Caki2 (cell line): Measurements from ENCODE around the gene PLK5. TPM values are rescaled to one million over a fixed set of nuclear protein-coding genes. Genes with fewer than 3 reads are reported as not detected.

Experiments
- DNase-seq: peaks from one replicate; pipeline ENCODE4 v3.0.0-alpha.2; 2015; ENCODE audit warnings: low read depth
- in situ Hi-C: cut with HindIII; loops from 2 replicates; pipeline ENCODE4 v1.10.0; 2016; ENCODE audit warnings: low sequenced_read_pairs, low pct_unique_long_range_greater_than_20kb, mixed read lengths
- total RNA-seq: library from RNA; depleted of rRNA; stranded (reverse); fragments of >200 nt; shearing (Covaris generic); gene quantifications from 2 replicates; pipeline ENCODE4 v1.2.3, GENCODE V29; 2014; ENCODE audit warnings: low replicate concordance; rRNA removed

PLK5 gene
- total RNA-seq, 1 experiment from 2014 or later, result not detected

- in situ Hi-C loops, result no loop called here
- no peak for DNase-seq
These were observed 57.1 kb downstream of the PLK5 start for GRCh38 chr19:1580957-1581356.

- no peak for DNase-seq
- in situ Hi-C loops, result no loop called here
These were observed 58.3 kb downstream of the PLK5 start for GRCh38 chr19:1582201-1582600.

DNA sequence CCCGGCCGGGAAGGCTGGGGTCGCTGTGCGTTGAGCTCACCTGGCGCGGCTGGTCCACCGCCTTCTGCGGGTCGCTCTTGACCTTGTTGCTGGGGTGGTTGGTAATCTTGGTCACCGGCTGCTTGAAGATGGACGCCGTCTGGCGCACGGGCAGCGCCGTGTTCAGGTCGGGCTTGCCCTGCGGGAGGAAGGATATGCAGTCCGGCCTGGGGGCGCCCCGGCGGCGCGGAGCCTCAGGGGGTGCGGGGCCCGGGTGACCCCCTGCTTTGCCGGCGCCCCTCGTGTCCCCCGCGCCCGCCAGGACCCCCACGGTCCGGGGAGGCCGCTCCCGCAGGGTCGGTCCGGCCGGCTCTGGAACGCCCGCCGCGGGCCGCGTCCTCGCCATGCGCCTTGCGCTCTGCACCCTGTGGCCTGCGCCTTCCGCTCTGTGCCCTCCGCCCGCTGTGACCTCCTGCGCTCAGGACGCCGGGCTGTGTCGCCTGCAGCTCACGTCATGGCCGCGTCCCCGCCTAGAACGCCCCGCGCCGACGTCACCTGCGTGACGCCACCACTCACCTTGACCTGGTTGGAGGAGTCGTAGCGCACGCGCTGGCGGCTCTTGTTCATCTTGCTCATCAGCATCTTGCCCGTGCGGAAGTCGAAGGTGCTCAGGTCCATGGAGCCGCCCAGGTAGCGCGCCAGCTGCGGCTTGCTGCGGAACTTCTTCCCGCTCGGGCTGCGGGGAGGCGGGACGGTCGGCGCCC lies 60.8 kb downstream of the PLK5 start:
- in situ Hi-C loops, result no loop called here
- no peak for DNase-seq

DNA sequence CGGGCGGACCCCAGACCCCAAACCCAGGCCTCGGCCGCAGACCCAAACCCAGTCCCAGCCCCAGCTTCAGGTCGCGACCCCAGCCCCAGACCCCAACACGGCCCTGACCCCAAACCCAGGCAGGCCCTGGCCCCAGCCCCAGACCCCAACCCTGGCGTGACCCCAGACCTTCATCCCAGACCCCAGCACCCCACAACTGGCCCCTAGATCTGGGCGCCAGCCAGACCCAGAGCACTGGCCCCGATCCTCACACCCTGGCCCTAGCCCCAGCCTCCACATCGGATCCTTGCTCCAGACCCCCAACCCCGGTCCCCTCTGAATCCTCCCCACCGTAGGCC lies 61.3 kb downstream of the PLK5 start:
- in situ Hi-C loops, result no loop called here
- no peak for DNase-seq

Other genes starting within 250 kb of the PLK5 start
- gene FAM174C, start 248.5 kb upstream of the PLK5 start, total RNA-seq, result 24.8 and 29.5 TPM in 2 replicates
- not detected in 2 replicates for gene EFNA2, start 238.2 kb upstream of the PLK5 start, total RNA-seq
- gene NDUFS7, start 140.2 kb upstream of the PLK5 start, total RNA-seq, result 43.2 and 58.6 TPM in 2 replicates
- 25.5 and 68.1 TPM in 2 replicates for gene GAMT, start 122.5 kb upstream of the PLK5 start, total RNA-seq
- 80.1 and 97.4 TPM in 2 replicates for gene DAZAP1, start 116.5 kb upstream of the PLK5 start, total RNA-seq
- 347 and 450 TPM in 2 replicates for gene RPS15, start 85.7 kb upstream of the PLK5 start, total RNA-seq
- gene APC2, start 74.0 kb upstream of the PLK5 start, total RNA-seq, result not detected in 2 replicates
- 28.0 and 29.1 TPM in 2 replicates for gene C19orf25, start 44.9 kb upstream of the PLK5 start, total RNA-seq
- 2.1 and 3.0 TPM in 2 replicates for gene PCSK4, start 33.7 kb upstream of the PLK5 start, total RNA-seq
- gene REEP6, start 32.9 kb upstream of the PLK5 start, total RNA-seq, result 4.1 and 7.4 TPM in 2 replicates
- gene ADAMTSL5, start 11.1 kb upstream of the PLK5 start, total RNA-seq, result not detected in 2 replicates
- gene MEX3D, start 44.2 kb downstream of the PLK5 start, total RNA-seq, result 60.3 and 67.4 TPM in 2 replicates
- gene MBD3, start 68.8 kb downstream of the PLK5 start, total RNA-seq, result 65.2 and 100 TPM in 2 replicates
- 97.2 and 105 TPM in 2 replicates for gene UQCR11, start 81.4 kb downstream of the PLK5 start, total RNA-seq
- 40.2 and 65.0 TPM in 2 replicates for gene TCF3, start 128.5 kb downstream of the PLK5 start, total RNA-seq
- not detected in 2 replicates for gene ONECUT3, start 229.4 kb downstream of the PLK5 start, total RNA-seq